ENCODE data around the gene SLC35E4.

SLC35E4 gene

DNA sequence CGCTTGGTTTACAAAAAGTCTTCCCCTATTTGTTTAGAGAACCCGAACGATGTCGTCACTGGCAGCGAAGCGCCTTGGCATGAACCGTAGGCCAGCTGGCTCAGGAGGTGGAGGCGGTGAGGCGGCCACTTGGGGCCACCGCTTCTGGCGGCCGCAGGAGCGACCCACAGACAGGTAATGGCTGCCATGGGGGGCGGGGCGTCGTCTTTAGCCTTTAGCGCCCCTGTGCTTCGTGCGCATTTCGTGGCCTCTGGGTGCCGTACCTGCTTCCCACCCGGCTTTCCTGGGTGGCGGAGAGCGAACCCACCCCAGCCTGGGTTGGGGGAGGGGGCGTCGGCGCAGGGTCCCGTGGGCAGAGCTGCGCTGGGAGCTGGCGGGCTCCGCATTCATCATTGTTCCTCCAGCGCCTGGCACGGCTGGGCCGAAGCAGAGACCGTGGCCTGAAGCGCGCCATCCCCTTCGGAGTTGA, 58.6 kb downstream of the SLC35E4 start:
- H3K27ac ChIP-seq (ENCODE audit: low read depth, low read length), result no peak overlapping the region
- H3K4me3 ChIP-seq (ENCODE audit: low read depth, low read length), result peak overlapping the region; percentile 69
- H3K27me3 ChIP-seq (ENCODE audit: insufficient read depth, low read length), result no peaks in the 10 kb centered on the region
- H3K36me3 ChIP-seq (ENCODE audit: insufficient read depth, low read length), result no peaks in the 10 kb centered on the region
- no peaks in the 10 kb centered on the region for H3K79me2 ChIP-seq (ENCODE audit: control insufficient read depth, insufficient read depth, low read length, unreplicated experiment)
- no peaks in the 10 kb centered on the region for H3K4me1 ChIP-seq (ENCODE audit: control insufficient read depth, insufficient read depth, low read length, unreplicated experiment)
- no peak overlapping the region for H2AFZ ChIP-seq (ENCODE audit: low read length, unreplicated experiment)

DNA sequence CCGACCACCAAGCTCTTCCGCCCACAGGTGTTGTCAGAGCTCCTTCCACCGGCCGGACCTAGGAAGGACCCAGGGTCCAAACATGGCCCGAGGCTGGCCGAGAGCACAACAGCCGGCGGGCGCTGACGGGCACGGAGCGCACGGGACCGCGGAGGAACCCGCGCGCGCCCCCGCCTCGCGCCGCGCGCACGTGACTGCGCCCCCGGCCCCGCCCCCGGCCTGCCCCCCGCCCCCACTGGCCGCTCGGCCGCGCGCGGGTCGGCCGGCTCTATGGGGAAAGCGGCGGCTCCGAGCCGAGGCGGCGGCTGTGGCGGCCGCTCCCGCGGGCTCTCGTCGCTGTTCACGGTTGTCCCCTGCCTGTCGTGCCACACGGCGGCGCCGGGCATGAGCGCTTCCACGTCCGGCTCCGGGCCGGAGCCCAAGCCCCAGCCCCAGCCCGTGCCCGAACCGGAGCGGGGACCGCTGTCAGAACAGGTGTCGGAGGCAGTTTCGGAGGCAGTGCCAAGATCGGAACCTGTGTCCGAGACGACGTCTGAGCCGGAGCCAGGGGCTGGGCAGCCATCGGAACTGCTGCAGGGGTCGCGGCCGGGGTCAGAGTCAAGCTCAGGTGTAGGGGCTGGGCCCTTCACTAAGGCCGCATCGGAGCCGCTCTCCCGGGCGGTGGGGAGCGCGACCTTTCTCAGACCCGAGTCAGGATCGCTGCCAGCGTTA, 59.2 kb downstream of the SLC35E4 start, which contains the start of gene OSBP2:
TSS of gene OSBP2 (plus strand) at position 235 of the 711 bp plus-strand sequence. CDS start at position 271, 36 bp downstream.
- peak within 1 kb of the TSS; percentile 76 for H3K4me3 ChIP-seq (ENCODE audit: low read depth, low read length)
- H3K36me3 ChIP-seq (ENCODE audit: insufficient read depth, low read length), result no peaks in the 10 kb centered on the region
- no peak within 1 kb of the TSS for H3K27ac ChIP-seq (ENCODE audit: low read depth, low read length)
- H3K4me1 ChIP-seq (ENCODE audit: control insufficient read depth, insufficient read depth, low read length, unreplicated experiment), result no peaks in the 10 kb centered on the region
- H3K79me2 ChIP-seq (ENCODE audit: control insufficient read depth, insufficient read depth, low read length, unreplicated experiment), result no peaks in the 10 kb centered on the region
- H2AFZ ChIP-seq (ENCODE audit: low read length, unreplicated experiment), result no peak within 1 kb of the TSS
- H3K27me3 ChIP-seq (ENCODE audit: insufficient read depth, low read length), result no peaks in the 10 kb centered on the region

DNA sequence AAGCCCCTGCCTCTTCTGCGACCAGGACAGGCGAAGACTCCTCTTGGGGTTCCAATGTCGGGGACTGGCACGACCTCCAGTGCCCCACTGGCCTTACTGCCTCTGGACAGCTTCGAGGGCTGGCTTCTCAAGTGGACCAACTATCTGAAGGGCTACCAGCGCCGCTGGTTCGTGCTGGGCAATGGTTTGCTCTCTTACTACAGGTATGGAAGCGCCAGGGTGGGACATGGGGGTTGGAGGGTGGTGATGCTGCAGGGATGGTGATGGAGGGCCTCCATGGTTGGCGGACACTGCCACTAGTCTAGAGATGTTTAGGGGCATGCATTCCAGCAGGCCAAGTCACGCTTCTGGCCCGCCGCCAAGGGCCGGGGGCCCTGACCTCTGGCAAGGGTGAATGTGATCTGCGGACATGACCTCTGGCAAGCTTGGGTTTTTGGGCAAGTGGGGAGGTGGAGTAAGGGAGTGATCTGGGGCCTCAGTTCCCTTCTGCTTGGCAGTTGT, 59.8 kb downstream of the SLC35E4 start:
- Histone ChIP-seq H3K27ac (ENCODE audit: low read depth, low read length) (no peak overlapping the region), H3K79me2 (ENCODE audit: control insufficient read depth, insufficient read depth, low read length, unreplicated experiment) (no peaks in the 10 kb centered on the region), H3K36me3 (ENCODE audit: insufficient read depth, low read length) (no peaks in the 10 kb centered on the region), H2AFZ (ENCODE audit: low read length, unreplicated experiment) (no peak overlapping the region), H3K4me3 (ENCODE audit: low read depth, low read length) (peak overlapping the region; percentile 76), H3K4me1 (ENCODE audit: control insufficient read depth, insufficient read depth, low read length, unreplicated experiment) (no peaks in the 10 kb centered on the region), H3K27me3 (ENCODE audit: insufficient read depth, low read length) (no peaks in the 10 kb centered on the region)

DNA sequence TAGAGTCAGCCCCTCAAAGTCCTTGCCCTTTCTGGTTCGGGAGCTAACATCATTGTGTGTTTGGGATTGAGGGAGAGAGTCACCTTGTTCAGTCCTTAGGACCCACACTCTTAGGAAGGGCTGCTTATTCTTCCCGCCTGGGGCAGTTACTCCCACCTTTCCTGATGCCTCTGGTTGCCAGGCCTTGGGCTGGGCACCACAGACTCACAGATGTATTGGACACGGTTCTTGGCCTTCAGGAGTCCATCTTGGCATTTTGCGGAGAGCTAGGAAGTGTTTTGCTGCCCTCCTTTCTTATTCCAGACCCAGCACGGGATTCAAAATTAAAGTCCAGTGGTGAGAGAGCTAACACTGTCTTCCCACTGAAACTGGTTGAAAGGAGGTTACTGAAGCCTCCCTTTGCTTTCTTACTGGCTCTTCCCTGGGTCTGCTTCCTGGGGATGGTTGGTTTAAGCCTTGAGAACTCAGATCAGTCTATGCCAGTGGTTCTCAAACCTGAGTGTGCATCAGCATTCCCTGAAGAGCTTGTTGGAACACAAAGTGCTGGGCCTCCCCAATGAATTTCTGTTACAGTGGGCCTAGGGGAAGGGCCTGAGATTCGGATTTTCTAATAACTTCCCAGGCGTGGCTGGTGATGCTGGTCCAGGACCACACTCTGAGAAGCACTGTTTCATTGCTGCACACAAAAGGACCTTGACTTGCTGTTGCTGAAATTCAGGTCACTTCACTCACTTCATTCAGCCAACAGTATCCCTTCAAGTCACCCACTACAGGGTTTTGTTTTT, 60.5 kb downstream of the SLC35E4 start:
- H3K4me1 ChIP-seq (ENCODE audit: control insufficient read depth, insufficient read depth, low read length, unreplicated experiment), result no peaks in the 10 kb centered on the region
- H3K36me3 ChIP-seq (ENCODE audit: insufficient read depth, low read length), result no peaks in the 10 kb centered on the region
- no peak overlapping the region for H2AFZ ChIP-seq (ENCODE audit: low read length, unreplicated experiment)
- no peaks in the 10 kb centered on the region for H3K79me2 ChIP-seq (ENCODE audit: control insufficient read depth, insufficient read depth, low read length, unreplicated experiment)
- no peak overlapping the region for H3K4me3 ChIP-seq (ENCODE audit: low read depth, low read length)
- H3K27me3 ChIP-seq (ENCODE audit: insufficient read depth, low read length), result no peaks in the 10 kb centered on the region
- H3K27ac ChIP-seq (ENCODE audit: low read depth, low read length), result no peak overlapping the region
